OCI-LY1 (cell line): ENCODE measurements around the gene AAK1.

Experiments used
- H2AFZ ChIP-seq: fragments of 200-600 bp; sonication (generic), shearing (Covaris generic); 2 replicates; pipeline ENCODE4 v1.6.0; 2014; ENCODE audit warnings: antibody characterized with exemption, mild to moderate bottlenecking, low read length
- H3F3A ChIP-seq: fragments of 200-600 bp; sonication (generic), shearing (Covaris generic); 2 replicates; pipeline ENCODE4 v1.6.0; 2014; ENCODE audit warnings: mild to moderate bottlenecking, antibody characterized with exemption, low read length, moderate library complexity; ENCODE audit not compliant: insufficient read depth
- H3K27ac ChIP-seq: fragments of 200-600 bp; sonication (generic); 2 replicates; pipeline ENCODE4 v1.5.1; 2014; ENCODE audit warnings: low read length, mixed run types, mild to moderate bottlenecking, low read depth; ENCODE audit not compliant: poor library complexity, severe bottlenecking
- H3K27me3 ChIP-seq: fragments of 200-600 bp; sonication (generic); 2 replicates; pipeline ENCODE4 v1.6.0; 2014; ENCODE audit warnings: antibody characterized with exemption, mild to moderate bottlenecking, low read length, moderate library complexity; ENCODE audit not compliant: insufficient read depth
- H3K36me3 ChIP-seq: fragments of 200-600 bp; sonication (generic); 2 replicates; pipeline ENCODE4 v1.6.1; 2014; ENCODE audit warnings: mild to moderate bottlenecking, antibody characterized with exemption, low read length, moderate library complexity, mixed read lengths; ENCODE audit not compliant: insufficient read depth
- H3K4me1 ChIP-seq: fragments of 200-600 bp; sonication (generic); 2 replicates; pipeline ENCODE4 v1.5.1; 2014; ENCODE audit warnings: mild to moderate bottlenecking, low read length, moderate library complexity; ENCODE audit not compliant: insufficient read depth, severe bottlenecking
- H3K4me2 ChIP-seq: fragments of 200-600 bp; sonication (generic), shearing (Covaris generic); 2 replicates; pipeline ENCODE4 v1.6.1; 2014; ENCODE audit warnings: low read length
- H3K4me3 ChIP-seq: fragments of 200-600 bp; sonication (generic); 2 replicates; pipeline ENCODE4 v1.5.1; 2014; ENCODE audit warnings: low read length, low read depth, mild to moderate bottlenecking, mixed read lengths; ENCODE audit not compliant: poor library complexity, severe bottlenecking
- H3K79me2 ChIP-seq: fragments of 200-600 bp; shearing (Covaris generic); 2 replicates; pipeline ENCODE4 v1.6.1; 2016; ENCODE audit warnings: mixed run types, low read length, mixed read lengths; ENCODE audit not compliant: insufficient read depth
- H3K9ac ChIP-seq: fragments of 200-600 bp; sonication (generic), shearing (Covaris generic); 2 replicates; pipeline ENCODE4 v1.6.1; 2014; ENCODE audit warnings: mild to moderate bottlenecking, low read length, mixed read lengths
- H3K9me2 ChIP-seq: fragments of 200-600 bp; sonication (generic), shearing (Covaris generic); 2 replicates; pipeline ENCODE4 v1.6.1; 2014; ENCODE audit warnings: low read depth, mild to moderate bottlenecking, low read length, mixed read lengths
- H3K9me3 ChIP-seq: fragments of 200-600 bp; shearing (Covaris generic); 2 replicates; pipeline ENCODE4 v1.6.1; 2014; ENCODE audit warnings: low read length, mixed read lengths
- H4K20me1 ChIP-seq: fragments of 200-600 bp; sonication (generic), shearing (Covaris generic); 2 replicates; pipeline ENCODE4 v1.6.0; 2016; ENCODE audit warnings: mild to moderate bottlenecking, low read length; ENCODE audit not compliant: insufficient read depth
- CTCF ChIP-seq: fragments of 200-600 bp; sonication (generic), shearing (Covaris generic); IDR thresholded peaks from 2 replicates; pipeline ENCODE4 v1.5.1; 2017; ENCODE audit warnings: mild to moderate bottlenecking, antibody characterized with exemption, low read length, moderate library complexity, mixed read lengths
- EZH2 ChIP-seq: fragments of 200-600 bp; sonication (generic), shearing (Covaris generic); IDR thresholded peaks from 2 replicates; pipeline ENCODE4 v1.8.0; 2017; ENCODE audit warnings: borderline replicate concordance, mixed run types, mild to moderate bottlenecking, antibody characterized with exemption, low read length, moderate library complexity, mixed read lengths

AAK1 gene

GRCh38 chr2:69615969-69616368 is 27.6 kb downstream of the AAK1 start:
- Histone ChIP-seq H3K36me3 (no peaks in the 10 kb centered on the region), H3K4me3 (no peak overlapping the region)

GRCh38 chr2:69615078-69615625 is 28.4 kb downstream of the AAK1 start:
- Histone ChIP-seq H3K36me3 (no peaks in the 10 kb centered on the region), H3K27me3 (no peaks in the 10 kb centered on the region), H3K79me2 (no peaks in the 10 kb centered on the region), H2AFZ (no peak overlapping the region), H3K4me1 (no peaks in the 10 kb centered on the region), H3K9me3 (peaks cover 3% of the 10 kb centered on the region; the same call in 1 of the 2 replicates), H4K20me1 (no peaks in the 10 kb centered on the region), H3K9ac (no peak overlapping the region), H3K27ac (no peak overlapping the region), H3K4me3 (no peak overlapping the region), H3K4me2 (no peak overlapping the region), H3F3A (no peaks in the 10 kb centered on the region), H3K9me2 (no peaks in the 10 kb centered on the region)
- TF ChIP-seq CTCF: no peak
- no peak for TF ChIP-seq EZH2

More at GRCh38 chr2:69615969-69616368, 27.6 kb downstream of the AAK1 start:
- Histone ChIP-seq H4K20me1 (no peaks in the 10 kb centered on the region), H3K4me1 (no peaks in the 10 kb centered on the region), H3K27me3 (no peaks in the 10 kb centered on the region), H3K9ac (no peak overlapping the region), H3K9me2 (no peaks in the 10 kb centered on the region), H3K9me3 (peaks cover 3% of the 10 kb centered on the region; the same call in 1 of the 2 replicates), H3K79me2 (no peaks in the 10 kb centered on the region), H3K4me2 (no peak overlapping the region), H2AFZ (no peak overlapping the region), H3K27ac (no peak overlapping the region), H3F3A (no peaks in the 10 kb centered on the region)
- TF ChIP-seq CTCF: no peak
- TF ChIP-seq EZH2: no peak

- TF ChIP-seq CTCF (no peak), EZH2 (no peak)
- H2AFZ ChIP-seq: no peak overlapping the region
- peaks cover 3% of the 10 kb centered on the region; the same call in 1 of the 2 replicates for H3K9me3 ChIP-seq
- no peaks in the 10 kb centered on the region for H3K36me3 ChIP-seq
- H3K4me2 ChIP-seq: no peak overlapping the region
- H3K4me3 ChIP-seq: no peak overlapping the region
- H3K79me2 ChIP-seq: no peaks in the 10 kb centered on the region
- H4K20me1 ChIP-seq: no peaks in the 10 kb centered on the region
- H3F3A ChIP-seq: no peaks in the 10 kb centered on the region
- no peaks in the 10 kb centered on the region for H3K27me3 ChIP-seq
- H3K9ac ChIP-seq: no peak overlapping the region
- no peaks in the 10 kb centered on the region for H3K9me2 ChIP-seq
- H3K27ac ChIP-seq: no peak overlapping the region
- no peaks in the 10 kb centered on the region for H3K4me1 ChIP-seq
These were observed 30.8 kb downstream of the AAK1 start for GRCh38 chr2:69612707-69613106.
